Fibroblast of lung (primary cell): ENCODE data around the gene C16orf74. TPM values are rescaled to one million over a fixed set of nuclear protein-coding genes. Genes with fewer than 3 reads are reported as not detected.

Source experiments
- DNase-seq, 2 donors: peaks; one replicate each; pipeline versions ENCODE4 v3.0.0 to v3.0.0-alpha.2; 2010; ENCODE audit warnings: low read depth in 2 of 2
- H2AFZ ChIP-seq: 2 replicates; pipeline ENCODE4 v1.5.1; 2012; ENCODE audit warnings: low read length, control low read depth, inconsistent platforms
- H3K27ac ChIP-seq: 2 replicates; pipeline ENCODE4 v1.5.1; 2011; ENCODE audit warnings: low read length, control low read depth; ENCODE audit not compliant: insufficient read depth
- H3K27me3 ChIP-seq: 2 replicates; pipeline ENCODE4 v1.5.1; 2011; ENCODE audit warnings: mild to moderate bottlenecking, low read length; ENCODE audit not compliant: control insufficient read depth, insufficient read depth
- H3K36me3 ChIP-seq: 2 replicates; pipeline ENCODE4 v1.5.1; 2011; ENCODE audit warnings: low read length; ENCODE audit not compliant: control insufficient read depth, insufficient read depth
- H3K4me1 ChIP-seq: 2 replicates; pipeline ENCODE4 v1.5.1; 2011; ENCODE audit warnings: low read length; ENCODE audit not compliant: control insufficient read depth, insufficient read depth; ENCODE audit errors: extremely low read depth
- H3K4me2 ChIP-seq: 2 replicates; pipeline ENCODE4 v1.5.1; 2011; ENCODE audit warnings: low read length, control low read depth; ENCODE audit not compliant: insufficient read depth; ENCODE audit errors: extremely low read depth
- H3K4me3 ChIP-seq, 4 experiments: fragments of 200-600 bp in 1 of 4; sonication (generic) in 1 of 4; replicated peaks in 1 of 4; 2 replicates each; pipeline ENCODE4 v1.5.1; 2011 to 2016; ENCODE audit warnings: low read length in 4 of 4, low read depth in 3 of 4, mild to moderate bottlenecking in 3 of 4, control low read depth in 2 of 4, inconsistent platforms in 1 of 4, mixed read lengths in 1 of 4; ENCODE audit not compliant: insufficient read depth in 1 of 4; ENCODE audit errors: control extremely low read depth in 1 of 4
- H3K79me2 ChIP-seq: 2 replicates; pipeline ENCODE4 v1.5.1; 2012; ENCODE audit warnings: mild to moderate bottlenecking, low read length, inconsistent platforms; ENCODE audit not compliant: control insufficient read depth, insufficient read depth
- H3K9ac ChIP-seq: 2 replicates; pipeline ENCODE4 v1.5.1; 2011; ENCODE audit warnings: mild to moderate bottlenecking, low read length, control low read depth; ENCODE audit not compliant: insufficient read depth
- H3K9me3 ChIP-seq: 2 replicates; pipeline ENCODE4 v1.5.1; 2012; ENCODE audit warnings: low read depth, low read length; ENCODE audit not compliant: control insufficient read depth, insufficient read depth
- H4K20me1 ChIP-seq: 2 replicates; pipeline ENCODE4 v1.5.1; 2011; ENCODE audit warnings: low read length; ENCODE audit not compliant: control insufficient read depth, insufficient read depth; ENCODE audit errors: extremely low read depth
- EZH2 ChIP-seq: IDR thresholded peaks from 2 replicates; pipeline ENCODE4 v1.5.1; 2012; ENCODE audit warnings: low read length, control low read depth, mild to moderate bottlenecking; ENCODE audit errors: missing control alignments
- polyA plus RNA-seq, 2 donors: library from polyadenylated mRNA; depleted of rRNA in 1 of 2; stranded (reverse) in 1 of 2; unstranded in 1 of 2; fragments of >200 nt; gene quantifications; 2 replicates each; pipeline ENCODE4 v1.2.1, GENCODE V29; 2011 to 2012; ENCODE audit warnings: missing spikeins in 1 of 2
- total RNA-seq: library from RNA; depleted of rRNA; stranded (reverse); fragments of >200 nt; gene quantifications from 2 replicates; pipeline ENCODE4 v1.2.1, GENCODE V29; 2014
- TF ChIP-seq, protein P1 (sequence below), 2 donors: IDR thresholded peaks in 1 of 2; conservative IDR thresholded peaks in 1 of 2; 1 replicate in 1 of 2; 2 replicates in 1 of 2; pipeline ENCODE4 v1.5.1; 2011 to 2012; ENCODE audit warnings: low read length in 2 of 2, control low read depth in 1 of 2, inconsistent platforms in 1 of 2, low read depth in 1 of 2, mild to moderate bottlenecking in 1 of 2

C16orf74 gene
- total and polyA plus RNA-seq, 2 donors (not counting 1 experiment from before 2014, with no cell fraction given): 4.6 to 6.4 TPM

DNA sequence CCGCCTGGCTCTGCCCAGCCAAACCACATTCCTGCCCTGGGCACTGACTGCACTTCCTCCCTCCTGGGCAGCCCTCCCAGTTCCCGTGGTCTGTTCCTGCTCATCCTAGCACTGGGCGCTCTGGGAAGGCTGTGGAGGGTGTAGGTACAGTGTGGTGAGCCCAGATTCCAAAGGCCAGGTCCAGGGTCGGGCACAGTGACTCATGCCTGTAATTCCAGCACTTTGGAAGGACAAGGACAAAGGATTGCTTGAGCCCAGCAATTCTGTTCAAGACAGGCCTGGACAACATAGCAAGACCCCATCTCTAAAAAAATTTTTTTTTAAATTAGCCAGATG is 30.6 kb downstream of the C16orf74 start:
- H3K27me3 ChIP-seq: no peaks in the 10 kb centered on the region
- no peak for DNase-seq
- H3K27ac ChIP-seq: no peak overlapping the region
- no peak overlapping the region for H3K4me2 ChIP-seq
- H3K79me2 ChIP-seq: no peaks in the 10 kb centered on the region
- TF ChIP-seq, protein P1, sequence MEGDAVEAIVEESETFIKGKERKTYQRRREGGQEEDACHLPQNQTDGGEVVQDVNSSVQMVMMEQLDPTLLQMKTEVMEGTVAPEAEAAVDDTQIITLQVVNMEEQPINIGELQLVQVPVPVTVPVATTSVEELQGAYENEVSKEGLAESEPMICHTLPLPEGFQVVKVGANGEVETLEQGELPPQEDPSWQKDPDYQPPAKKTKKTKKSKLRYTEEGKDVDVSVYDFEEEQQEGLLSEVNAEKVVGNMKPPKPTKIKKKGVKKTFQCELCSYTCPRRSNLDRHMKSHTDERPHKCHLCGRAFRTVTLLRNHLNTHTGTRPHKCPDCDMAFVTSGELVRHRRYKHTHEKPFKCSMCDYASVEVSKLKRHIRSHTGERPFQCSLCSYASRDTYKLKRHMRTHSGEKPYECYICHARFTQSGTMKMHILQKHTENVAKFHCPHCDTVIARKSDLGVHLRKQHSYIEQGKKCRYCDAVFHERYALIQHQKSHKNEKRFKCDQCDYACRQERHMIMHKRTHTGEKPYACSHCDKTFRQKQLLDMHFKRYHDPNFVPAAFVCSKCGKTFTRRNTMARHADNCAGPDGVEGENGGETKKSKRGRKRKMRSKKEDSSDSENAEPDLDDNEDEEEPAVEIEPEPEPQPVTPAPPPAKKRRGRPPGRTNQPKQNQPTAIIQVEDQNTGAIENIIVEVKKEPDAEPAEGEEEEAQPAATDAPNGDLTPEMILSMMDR (conservative IDR thresholded peaks at IDR 0.05 in 1 of 2, IDR thresholded peaks at IDR 0.05 in 1 of 2; ENCODE audit: low read depth in 1 of 2, low read length in 2 of 2): no peak
- no peak for TF ChIP-seq EZH2
- H3K36me3 ChIP-seq: peaks cover 2% of the 10 kb centered on the region
- H3K4me3 ChIP-seq: no peak overlapping the region
- H3K9ac ChIP-seq: no peak overlapping the region
- H2AFZ ChIP-seq: no peak overlapping the region
- peaks cover 2% of the 10 kb centered on the region for H3K4me1 ChIP-seq
- H3K9me3 ChIP-seq: no peaks in the 10 kb centered on the region
- H4K20me1 ChIP-seq: no peaks in the 10 kb centered on the region

DNA sequence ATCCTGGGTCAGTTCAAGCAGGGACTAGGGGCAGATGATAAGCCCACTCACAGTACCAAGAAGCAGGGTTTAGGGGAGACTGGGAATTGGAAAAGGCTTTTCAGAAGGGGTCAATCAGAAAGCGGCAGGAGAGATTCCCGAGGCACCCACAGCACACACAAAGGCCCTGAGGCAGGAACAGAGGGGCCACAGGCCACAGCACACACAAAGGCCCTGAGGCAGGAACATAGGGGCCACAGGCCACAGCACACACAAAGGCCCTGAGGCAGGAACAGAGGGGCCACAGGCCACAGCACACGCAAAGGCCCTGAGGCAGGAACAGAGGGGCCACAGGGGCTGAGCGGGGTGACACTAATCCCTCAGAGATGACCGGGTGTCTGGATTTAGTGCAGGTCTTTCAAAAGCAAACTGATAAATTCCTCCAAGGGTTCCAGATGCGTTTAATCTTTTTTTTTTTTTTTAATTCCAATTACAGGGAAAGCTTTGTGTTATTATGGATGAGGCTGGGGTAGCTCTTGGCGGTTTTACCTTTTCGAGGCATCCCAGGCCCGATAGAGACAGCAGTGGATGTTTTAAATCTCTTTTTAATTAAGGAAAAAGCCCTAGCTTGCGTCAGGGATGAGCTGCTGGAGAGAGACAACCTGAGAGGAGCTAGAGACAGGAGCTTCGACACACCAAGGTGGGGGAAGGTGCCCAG is 31.1 kb downstream of the C16orf74 start:
- Histone ChIP-seq H4K20me1 (no peaks in the 10 kb centered on the region), H3K4me3 (no peak overlapping the region), H3K36me3 (peaks cover 2% of the 10 kb centered on the region), H3K27ac (no peak overlapping the region), H3K4me2 (no peak overlapping the region), H3K4me1 (peaks cover 2% of the 10 kb centered on the region), H2AFZ (no peak overlapping the region), H3K79me2 (no peaks in the 10 kb centered on the region), H3K9ac (no peak overlapping the region), H3K27me3 (no peaks in the 10 kb centered on the region), H3K9me3 (no peaks in the 10 kb centered on the region)
- DNase-seq: no peak
- TF ChIP-seq, protein P1 (conservative IDR thresholded peaks at IDR 0.05 in 1 of 2, IDR thresholded peaks at IDR 0.05 in 1 of 2; ENCODE audit: low read depth in 1 of 2, low read length in 2 of 2): no peak

DNA sequence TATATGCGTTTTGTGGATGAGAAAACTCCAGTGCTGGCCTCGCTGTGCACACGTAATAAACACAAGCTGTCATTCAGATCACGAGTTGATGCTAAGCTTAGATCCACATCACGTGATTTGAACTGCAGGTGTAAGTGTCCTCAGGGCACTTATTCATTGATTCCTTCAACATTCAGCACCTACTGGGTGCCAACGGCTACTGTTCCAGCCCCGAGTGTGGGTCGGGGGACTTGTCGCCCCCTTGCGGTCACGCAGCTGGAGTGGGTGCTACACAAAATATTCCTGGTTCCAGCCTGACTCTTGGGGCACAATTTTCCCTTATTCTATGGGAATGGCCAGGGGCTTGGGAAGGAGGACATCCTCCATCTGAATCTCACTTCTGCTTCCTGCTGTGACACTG is 32.2 kb downstream of the C16orf74 start:
- Histone ChIP-seq H3K4me3 (no peak overlapping the region), H3K4me2 (no peak overlapping the region), H3K4me1 (peaks cover 2% of the 10 kb centered on the region), H3K27me3 (no peaks in the 10 kb centered on the region), H3K27ac (no peak overlapping the region), H3K9ac (no peak overlapping the region), H2AFZ (no peak overlapping the region), H3K9me3 (no peaks in the 10 kb centered on the region), H3K79me2 (no peaks in the 10 kb centered on the region), H3K36me3 (peaks cover 2% of the 10 kb centered on the region), H4K20me1 (no peaks in the 10 kb centered on the region)
- DNase-seq: no peak
- TF ChIP-seq, protein P1 (conservative IDR thresholded peaks at IDR 0.05 in 1 of 2, IDR thresholded peaks at IDR 0.05 in 1 of 2; ENCODE audit: low read depth in 1 of 2, low read length in 2 of 2): peak; percentile 22 to 40
- no peak for TF ChIP-seq EZH2
